HepG2 (cell line): ENCODE results near the gene TBCD. TPM values are rescaled to one million over a fixed set of nuclear protein-coding genes. Genes with fewer than 3 reads are reported as not detected.

ENCODE experiments used
- ATAC-seq: fragments of 200-7000 bp; cut with Tn5 transposase; 3 replicates; pipeline ENCODE4 v1.9.1; 2020; ENCODE audit warnings: mild to moderate bottlenecking, moderate library complexity
- BruUV-seq: library from RNA; stranded (reverse); fragments of 400-500 nt; replicated peaks from 2 replicates; lab custom pipeline; 2021; lab: Mats Ljungman, UMichigan
- CTCF ChIA-PET: fragments of 300-600 bp; formaldehyde crosslinking; extraction: SDS; loops from one replicate; lab custom pipeline; 2021; ENCODE audit warnings: low total read pairs, inconsistent platforms, low intra/inter-chr PET ratio; lab: Yijun Ruan, JAX
- POLR2A ChIA-PET: fragments of 350-600 bp; sonication (Branson Sonifier 250); formaldehyde crosslinking; loops from one replicate; lab custom pipeline; 2020; ENCODE audit warnings: antibody characterized with exemption, inconsistent platforms; lab: Yijun Ruan, JAX
- DNase-seq: peaks from one replicate; pipeline ENCODE4 v3.0.0-alpha.2; 2015; ENCODE audit warnings: low spot score
- FAIRE-seq: peaks from 3 replicates; lab custom pipeline; 2011; peaks lifted over from hg19 to GRCh38; lab: Jason Lieb, UNC
- H2AFZ ChIP-seq: one replicate; pipeline ENCODE4 v1.6.1; 2011; ENCODE audit warnings: low read length, inconsistent platforms
- H3K27ac ChIP-seq: fragments of 300-600 bp; 3 replicates; pipeline ENCODE4 v1.8.0; 2011; ENCODE audit warnings: mixed run types, mild to moderate bottlenecking, mixed read lengths, low read length, inconsistent platforms; ENCODE audit not compliant: insufficient read depth; ENCODE audit errors: extremely low read length
- H3K27me3 ChIP-seq, 2 experiments: fragments of 200-600 bp in 1 of 2; 2 replicates in 1 of 2; 3 replicates in 1 of 2; pipeline versions ENCODE4 v1.6.0 to v1.8.0; 2011; ENCODE audit warnings: low read length in 2 of 2, mild to moderate bottlenecking in 2 of 2, moderate library complexity in 2 of 2, inconsistent platforms in 1 of 2; ENCODE audit not compliant: insufficient read depth in 2 of 2, control insufficient read depth in 1 of 2
- H3K36me3 ChIP-seq, 2 experiments: fragments of 200-600 bp in 1 of 2; replicated peaks in 1 of 2; 2 replicates in 1 of 2; 3 replicates in 1 of 2; pipeline versions ENCODE4 v1.5.1 to v1.8.0; 2011; ENCODE audit warnings: low read length in 2 of 2, inconsistent platforms in 1 of 2; ENCODE audit not compliant: insufficient read depth in 2 of 2, control insufficient read depth in 1 of 2
- H3K4me1 ChIP-seq: 2 replicates; pipeline ENCODE4 v1.5.1; 2012; ENCODE audit warnings: low read length, inconsistent platforms; ENCODE audit not compliant: insufficient read depth
- H3K4me2 ChIP-seq: 2 replicates; pipeline ENCODE4 v1.6.0; 2011; ENCODE audit warnings: low read depth, low read length, inconsistent platforms
- H3K4me3 ChIP-seq, 3 experiments: fragments of 200-600 bp in 1 of 3; sonication (generic), shearing (Covaris generic) in 1 of 3; replicated peaks in 1 of 3; 2 replicates each; pipeline ENCODE4 v1.5.1; 2011 to 2016; ENCODE audit warnings: low read length in 3 of 3, inconsistent platforms in 2 of 3, low read depth in 2 of 3, mild to moderate bottlenecking in 2 of 3, control low read depth in 1 of 3, mixed read lengths in 1 of 3; ENCODE audit not compliant: insufficient read depth in 1 of 3
- H3K79me2 ChIP-seq: one replicate; pipeline ENCODE4 v1.6.1; 2011; ENCODE audit warnings: low read length, inconsistent platforms; ENCODE audit not compliant: insufficient read depth
- H3K9ac ChIP-seq: 2 replicates; pipeline ENCODE4 v1.6.0; 2011; ENCODE audit warnings: mild to moderate bottlenecking, low read depth, low read length, inconsistent platforms; ENCODE audit not compliant: insufficient read depth
- H3K9me3 ChIP-seq: 2 replicates; pipeline ENCODE4 v1.5.1; 2012; ENCODE audit warnings: mild to moderate bottlenecking, low read length
- H4K20me1 ChIP-seq: 2 replicates; pipeline ENCODE4 v1.6.0; 2011; ENCODE audit warnings: inconsistent platforms, mild to moderate bottlenecking, low read length, moderate library complexity; ENCODE audit not compliant: insufficient read depth
- BRF2 ChIP-seq: sonication (generic); formaldehyde crosslinking; IDR thresholded peaks from 2 replicates; pipeline ENCODE4 v1.8.1; 2022; ENCODE audit warnings: mild to moderate bottlenecking, missing genetic modification reagents
- CEBPG ChIP-seq: IDR thresholded peaks from 2 replicates; pipeline ENCODE4 v1.6.1; 2016
- MYNN ChIP-seq: sonication (generic); formaldehyde crosslinking; IDR thresholded peaks from 2 replicates; pipeline ENCODE4 v1.4.0; 2020; ENCODE audit warnings: mild to moderate bottlenecking, low read depth, missing genetic modification reagents
- SKIL ChIP-seq: sonication (generic); formaldehyde crosslinking; IDR thresholded peaks from 2 replicates; pipeline ENCODE4 v1.8.0; 2022; ENCODE audit warnings: missing genetic modification reagents, mild to moderate bottlenecking, moderate library complexity, borderline replicate concordance
- TOPORS ChIP-seq: sonication (generic); formaldehyde crosslinking; IDR thresholded peaks from 2 replicates; pipeline ENCODE4 v1.8.0; 2023; ENCODE audit warnings: mild to moderate bottlenecking, missing genetic modification reagents
- YEATS4 ChIP-seq: sonication (generic); formaldehyde crosslinking; IDR thresholded peaks from 2 replicates; pipeline ENCODE4 v1.4.0; 2020; ENCODE audit warnings: missing genetic modification reagents, borderline replicate concordance
- ZC3H4 ChIP-seq: sonication (generic); formaldehyde crosslinking; IDR thresholded peaks from 2 replicates; pipeline ENCODE4 v1.4.0; 2020; ENCODE audit warnings: missing genetic modification reagents, borderline replicate concordance
- ZNF331 ChIP-seq: sonication (generic); formaldehyde crosslinking; IDR thresholded peaks from 2 replicates; pipeline ENCODE4 v1.4.0; 2020; ENCODE audit warnings: missing genetic modification reagents
- ZNF737 ChIP-seq: sonication (generic); formaldehyde crosslinking; IDR thresholded peaks from 2 replicates; pipeline ENCODE4 v1.5.0; 2020; ENCODE audit warnings: missing genetic modification reagents, mild to moderate bottlenecking, borderline replicate concordance
- ZNF788 ChIP-seq: sonication (generic); formaldehyde crosslinking; IDR thresholded peaks from 2 replicates; pipeline ENCODE4 v1.5.0; 2020; ENCODE audit warnings: mild to moderate bottlenecking, missing genetic modification reagents, borderline replicate concordance
- in situ Hi-C: cut with HindIII; loops from 2 replicates; pipeline ENCODE4 v1.10.0; 2017; ENCODE audit warnings: low pct_unique_long_range_greater_than_20kb; ENCODE audit not compliant: extremely low pct_ligation_motif_present
- intact Hi-C: fragments of 100-400 bp; cut with micrococcal nuclease; formaldehyde crosslinking; loops from one replicate; pipeline ENCODE4 v1.10.0; 2022; ENCODE audit not compliant: unreplicated experiment
- polyA plus RNA-seq, 8 experiments: library from polyadenylated mRNA; depleted of rRNA in 3 of 8; stranded (reverse) in 7 of 8; unstranded in 1 of 8; fragments of >200 nt; fragmentation: Illumina TruSeq in 4 of 8; extraction: Trizol in 4 of 8; gene quantifications; 2 replicates each; pipeline versions ENCODE4 v1.2.1 to v1.2.3, GENCODE V29; 2011 to 2016; ENCODE audit warnings: low read depth in 4 of 8, missing spikeins in 1 of 8, mixed read lengths in 1 of 8; ENCODE audit not compliant: insufficient read depth in 1 of 8
- total RNA-seq, 5 experiments: library from RNA; depleted of rRNA; stranded (reverse); fragments of >200 nt; fragmentation: Illumina TruSeq; extraction: Trizol; gene quantifications; 2 replicates each; pipeline ENCODE4 v1.2.3, GENCODE V29; 2016; ENCODE audit warnings: low read depth in 1 of 5

The TBCD gene
- total and polyA plus RNA-seq, 2 of the 13 experiments (the other 11 are each of a cell fraction or from before 2014, with no cell fraction given), result 33.9 to 54.8 TPM

- intact Hi-C loops (no loop called here), in situ Hi-C loops (no loop called here)
- H3K9ac ChIP-seq, result no peak overlapping the region
- no peak overlapping the region for H3K27ac ChIP-seq
- H3K4me2 ChIP-seq, result no peak overlapping the region
- peaks cover 19% of the 10 kb centered on the region for H3K9me3 ChIP-seq
- TF ChIP-seq SKIL (no peak), ZNF737 (CRISPR knock-in tag) (no peak), ZC3H4 (CRISPR knock-in tag) (no peak), YEATS4 (CRISPR knock-in tag) (no peak), ZNF788 (CRISPR knock-in tag) (no peak), ZNF331 (CRISPR knock-in tag) (no peak), MYNN (CRISPR knock-in tag) (no peak), CEBPG (CRISPR knock-in tag) (no peak), TOPORS (no peak), BRF2 (CRISPR knock-in tag) (no peak)
- TF ChIP-seq, all 625 proteins: peak for 0
- no peak for FAIRE-seq
- H2AFZ ChIP-seq, result no peak overlapping the region
- H3K27me3 ChIP-seq, result no peaks in the 10 kb centered on the region
- H3K36me3 ChIP-seq, result peaks cover 20 to 57% of the 10 kb centered on the region in 2 experiments
- no TSS peak for BruUV-seq
- DNase-seq, result no peak
- POLR2A ChIA-PET, result no interaction called here
- no peaks in the 10 kb centered on the region for H3K4me1 ChIP-seq
- CTCF ChIA-PET, result no interaction called here
- H3K4me3 ChIP-seq, result no peak overlapping the region
- no peak for ATAC-seq
- no peaks in the 10 kb centered on the region for H3K79me2 ChIP-seq
- no peaks in the 10 kb centered on the region for H4K20me1 ChIP-seq
Observed at GRCh38 chr17:82946081-82946480, 194.2 kb downstream of the TBCD start.
